A673 (cell line): Measurements from ENCODE around the gene FAM124A. TPM values are rescaled to one million over a fixed set of nuclear protein-coding genes. Genes with fewer than 3 reads are reported as not detected.
"Not testable (repeated sequence)": the region's sequence is repeated elsewhere in the genome, so short reads cannot be mapped to it uniquely, and the experiment has no call there.

Source experiments
- BruUV-seq: library from RNA; stranded (reverse); fragments of 400-500 nt; replicated peaks from 2 replicates; lab custom pipeline; 2021; lab: Mats Ljungman, UMichigan
- CTCF ChIA-PET: fragments of 300-600 bp; sonication (Branson Sonifier 250); formaldehyde crosslinking; loops from one replicate; lab custom pipeline; 2022; ENCODE audit warnings: antibody characterized with exemption; lab: Charles Lee
- POLR2A ChIA-PET: fragments of 300-600 bp; sonication (Branson Sonifier 250); formaldehyde crosslinking; loops from one replicate; lab custom pipeline; 2022; ENCODE audit warnings: antibody characterized with exemption; ENCODE audit not compliant: low non-redundant PET; lab: Charles Lee
- DNase-seq: peaks from one replicate; pipeline ENCODE4 v3.0.0-alpha.2; 2015; ENCODE audit warnings: low spot score
- H3K27ac ChIP-seq: fragments of 200-600 bp; sonication (generic); 2 replicates; pipeline ENCODE4 v1.5.1; 2016; ENCODE audit warnings: mixed run types, low read depth, mild to moderate bottlenecking, mixed read lengths, antibody characterized with exemption, low read length; ENCODE audit not compliant: poor library complexity, severe bottlenecking
- H3K27me3 ChIP-seq: fragments of 200-600 bp; sonication (generic); replicated peaks from 2 replicates; pipeline ENCODE4 v1.6.1; 2017; ENCODE audit warnings: mixed run types, low read depth, mild to moderate bottlenecking, mixed read lengths, antibody characterized with exemption, low read length; ENCODE audit not compliant: insufficient read depth, poor library complexity
- H3K36me3 ChIP-seq: fragments of 200-600 bp; sonication (generic); 2 replicates; pipeline ENCODE4 v1.6.1; 2016; ENCODE audit warnings: mixed run types, mild to moderate bottlenecking, mixed read lengths, antibody characterized with exemption, low read length; ENCODE audit not compliant: insufficient read depth, poor library complexity, severe bottlenecking
- H3K4me1 ChIP-seq: fragments of 200-600 bp; sonication (generic); 2 replicates; pipeline ENCODE4 v1.6.1; 2017; ENCODE audit warnings: mixed run types, mild to moderate bottlenecking, mixed read lengths, antibody characterized with exemption, low read length; ENCODE audit not compliant: insufficient read depth, poor library complexity, severe bottlenecking
- H3K4me3 ChIP-seq: fragments of 200-600 bp; sonication (generic); 2 replicates; pipeline ENCODE4 v1.5.1; 2016; ENCODE audit warnings: low read depth, mixed run types, mild to moderate bottlenecking, mixed read lengths, low read length; ENCODE audit not compliant: poor library complexity, severe bottlenecking
- H3K9me3 ChIP-seq: fragments of 200-600 bp; sonication (generic); 2 replicates; pipeline ENCODE4 v1.6.1; 2016; ENCODE audit warnings: mixed run types, low read depth, mild to moderate bottlenecking, mixed read lengths, antibody characterized with exemption, low read length; ENCODE audit not compliant: poor library complexity, severe bottlenecking
- EZH2 ChIP-seq: fragments of 200-600 bp; sonication (generic); IDR thresholded peaks from 2 replicates; pipeline ENCODE4 v1.6.1; 2017; ENCODE audit warnings: borderline replicate concordance, low read depth, mild to moderate bottlenecking, mixed read lengths, antibody characterized with exemption, low read length; ENCODE audit not compliant: poor library complexity, severe bottlenecking
- intact Hi-C: fragments of 100-400 bp; cut with micrococcal nuclease; formaldehyde crosslinking; loops from one replicate; pipeline ENCODE4 v1.10.0; 2022; ENCODE audit not compliant: unreplicated experiment
- total RNA-seq: library from RNA; stranded (reverse); gene quantifications from 2 replicates; pipeline ENCODE4 v1.2.3, GENCODE V29; 2021
- TF ChIP-seq, protein P1 (sequence below): fragments of 300-800, 200-600 bp; sonication (generic); conservative IDR thresholded peaks from 2 replicates; pipeline ENCODE4 v1.5.1; 2017; ENCODE audit warnings: low read depth, mild to moderate bottlenecking, antibody characterized with exemption, low read length, moderate library complexity, mixed read lengths

The FAM124A gene
- total RNA-seq, 1 experiment from 2014 or later = 2.1 TPM

DNA sequence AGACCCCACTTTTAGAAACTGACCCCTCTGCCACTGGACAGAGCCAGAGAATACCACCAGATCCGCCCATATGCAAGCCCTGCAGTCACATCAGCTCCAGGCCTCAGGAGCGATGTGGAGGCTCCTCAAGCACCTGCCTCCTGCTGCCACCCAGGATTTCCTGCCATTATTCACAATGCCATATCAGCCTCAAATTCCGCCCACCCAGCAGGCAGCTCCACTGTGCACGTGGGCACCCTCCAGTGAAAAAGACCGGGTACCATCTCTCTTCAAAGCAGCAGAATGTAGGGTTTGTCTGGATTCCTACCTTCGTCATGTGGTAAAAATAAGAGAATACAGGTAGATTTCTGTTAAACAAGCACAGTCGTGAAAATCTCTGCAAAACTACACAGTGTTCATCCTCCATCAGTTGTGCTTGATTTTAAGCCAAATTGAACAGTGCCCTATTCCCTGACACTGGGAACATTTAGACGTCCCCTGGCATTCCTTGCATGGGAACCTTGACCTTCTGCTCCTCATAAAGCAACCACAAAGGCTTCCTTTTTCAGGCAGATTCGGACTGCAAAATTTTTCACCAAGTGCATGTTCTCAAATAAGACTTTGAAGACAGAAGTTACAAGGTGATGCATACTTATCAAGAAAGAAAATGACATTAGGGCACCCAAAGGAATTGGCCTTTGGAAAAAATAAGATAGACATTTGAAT, 56.4 kb downstream of the FAM124A start:
- no peak for TF ChIP-seq EZH2
- TF ChIP-seq, protein P1, sequence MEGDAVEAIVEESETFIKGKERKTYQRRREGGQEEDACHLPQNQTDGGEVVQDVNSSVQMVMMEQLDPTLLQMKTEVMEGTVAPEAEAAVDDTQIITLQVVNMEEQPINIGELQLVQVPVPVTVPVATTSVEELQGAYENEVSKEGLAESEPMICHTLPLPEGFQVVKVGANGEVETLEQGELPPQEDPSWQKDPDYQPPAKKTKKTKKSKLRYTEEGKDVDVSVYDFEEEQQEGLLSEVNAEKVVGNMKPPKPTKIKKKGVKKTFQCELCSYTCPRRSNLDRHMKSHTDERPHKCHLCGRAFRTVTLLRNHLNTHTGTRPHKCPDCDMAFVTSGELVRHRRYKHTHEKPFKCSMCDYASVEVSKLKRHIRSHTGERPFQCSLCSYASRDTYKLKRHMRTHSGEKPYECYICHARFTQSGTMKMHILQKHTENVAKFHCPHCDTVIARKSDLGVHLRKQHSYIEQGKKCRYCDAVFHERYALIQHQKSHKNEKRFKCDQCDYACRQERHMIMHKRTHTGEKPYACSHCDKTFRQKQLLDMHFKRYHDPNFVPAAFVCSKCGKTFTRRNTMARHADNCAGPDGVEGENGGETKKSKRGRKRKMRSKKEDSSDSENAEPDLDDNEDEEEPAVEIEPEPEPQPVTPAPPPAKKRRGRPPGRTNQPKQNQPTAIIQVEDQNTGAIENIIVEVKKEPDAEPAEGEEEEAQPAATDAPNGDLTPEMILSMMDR = no peak

DNA sequence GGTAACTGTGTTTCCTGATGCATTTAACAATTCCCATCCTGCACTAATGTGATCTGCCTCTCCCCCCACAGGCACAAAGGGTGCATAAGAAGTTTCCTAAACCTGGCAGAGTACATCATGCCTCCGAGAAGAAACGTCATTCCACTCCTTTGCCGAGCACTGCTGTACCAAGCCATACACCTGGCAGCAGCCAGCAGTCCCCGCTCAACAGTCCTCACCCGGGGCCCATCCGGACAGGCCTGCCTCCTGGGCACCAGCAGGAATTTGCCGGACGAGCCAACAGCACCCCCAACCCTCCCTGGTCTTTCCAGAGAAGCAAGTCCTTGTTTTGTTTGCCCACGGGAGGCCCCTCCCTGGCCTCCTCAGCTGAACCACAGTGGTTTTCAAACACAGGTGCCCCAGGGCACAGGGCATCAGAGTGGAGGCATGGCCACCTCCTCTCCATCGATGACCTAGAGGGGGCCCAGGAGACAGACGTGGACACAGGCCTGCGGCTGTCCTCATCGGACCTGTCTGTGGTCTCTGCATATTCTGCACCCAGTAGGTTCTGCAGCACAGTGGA, 58.3 kb downstream of the FAM124A start:
- POLR2A ChIA-PET = no interaction called here
- no peaks in the 10 kb centered on the region for H3K4me1 ChIP-seq
- intact Hi-C loops = loop anchor here (5.0 kb wide), 1 partner anchor 48 kb away; no protein-coding TSS in a partner anchor
- H3K27me3 ChIP-seq = no peaks in the 10 kb centered on the region
- DNase-seq = no peak
- no peak overlapping the region for H3K4me3 ChIP-seq
- no peaks in the 10 kb centered on the region for H3K9me3 ChIP-seq
- no peak overlapping the region for H3K27ac ChIP-seq
- TF ChIP-seq, protein P1 = no peak
- TF ChIP-seq EZH2 = no peak
- BruUV-seq = no TSS peak
- H3K36me3 ChIP-seq = no peaks in the 10 kb centered on the region
- CTCF ChIA-PET = no interaction called here

More for the DNA sequence above, 56.4 kb downstream of the FAM124A start:
- H3K9me3 ChIP-seq = no peaks in the 10 kb centered on the region
- no peaks in the 10 kb centered on the region for H3K4me1 ChIP-seq
- intact Hi-C loops = no loop called here
- H3K36me3 ChIP-seq = no peaks in the 10 kb centered on the region
- BruUV-seq = no TSS peak
- no peak overlapping the region for H3K27ac ChIP-seq
- H3K4me3 ChIP-seq = no peak overlapping the region
- ChIA-PET CTCF (no interaction called here), POLR2A (interaction anchor here (0.6 kb wide), 1 partner anchor 593 kb away, joined by 3 read pairs; no protein-coding TSS in a partner anchor)
- no peak for DNase-seq
- no peaks in the 10 kb centered on the region for H3K27me3 ChIP-seq

DNA sequence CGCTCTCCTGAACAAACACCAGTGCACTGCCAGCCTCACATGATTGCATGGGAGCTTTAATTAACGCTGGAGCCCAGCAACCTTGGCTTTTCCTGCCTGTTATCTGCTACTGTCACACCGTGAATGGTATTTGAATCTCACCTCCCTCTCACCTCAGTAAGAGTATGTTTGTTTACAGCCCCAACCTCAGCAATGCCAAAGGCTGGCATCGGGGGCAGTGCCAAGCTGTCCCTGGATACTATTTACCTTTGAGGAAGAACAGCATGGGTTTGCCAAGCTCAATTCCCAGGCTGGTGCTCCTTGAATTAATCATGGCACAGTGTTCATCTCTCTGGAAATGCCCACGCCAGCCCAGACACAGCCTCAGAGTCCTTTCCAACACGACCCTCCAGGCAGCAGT, 60.1 kb downstream of the FAM124A start:
- TF ChIP-seq EZH2 = no peak
- TF ChIP-seq, protein P1 = no peak
- Histone ChIP-seq H3K27ac (no peak overlapping the region), H3K4me3 (no peak overlapping the region), H3K27me3 (no peaks in the 10 kb centered on the region), H3K9me3 (no peaks in the 10 kb centered on the region), H3K36me3 (no peaks in the 10 kb centered on the region), H3K4me1 (no peaks in the 10 kb centered on the region)
- ChIA-PET CTCF (no interaction called here), POLR2A (no interaction called here)
- intact Hi-C loops = loop anchor here (5.0 kb wide), 1 partner anchor 50 kb away; no protein-coding TSS in a partner anchor
- no peak for DNase-seq
- no TSS peak for BruUV-seq

DNA sequence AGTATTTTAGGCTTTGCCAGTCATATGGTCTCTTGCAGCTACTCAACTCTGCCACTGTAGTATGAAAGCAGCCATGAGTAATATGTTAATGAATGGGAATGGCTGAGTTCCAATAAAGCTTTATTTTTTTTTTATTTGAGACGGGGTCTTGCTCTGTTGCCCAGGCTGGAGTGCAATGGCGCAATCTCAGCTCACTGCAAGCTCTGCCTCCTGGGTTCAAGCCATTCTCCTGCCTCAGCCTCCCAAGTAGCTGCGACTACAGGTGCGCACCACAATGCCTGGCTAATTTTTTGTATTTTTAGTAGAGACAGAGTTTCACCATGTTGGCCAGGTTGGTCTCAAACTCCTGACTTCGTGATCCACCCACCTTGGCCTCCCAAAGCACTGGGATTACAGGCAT, 60.7 kb downstream of the FAM124A start:
- DNase-seq, H3K9me3 ChIP-seq, POLR2A ChIA-PET, H3K4me3 ChIP-seq, H3K27me3 ChIP-seq, H3K27ac ChIP-seq, H3K36me3 ChIP-seq, BruUV-seq, H3K4me1 ChIP-seq: not testable (repeated sequence)
- intact Hi-C loops = loop anchor here (5.0 kb wide), 1 partner anchor 51 kb away; no protein-coding TSS in a partner anchor
- CTCF ChIA-PET = interaction anchor here (0.6 kb wide), 1 partner anchor 45 kb away, joined by 8 read pairs; no protein-coding TSS in a partner anchor
